SK-N-SH (cell line): Measurements from ENCODE around the gene PALM3.

Experiments
- CHD2 ChIP-seq: fragments of 150-350 bp; IDR thresholded peaks from 2 replicates; pipeline ENCODE4 v1.6.1; 2018; ENCODE audit warnings: low read length; ENCODE audit not compliant: partially characterized antibody
- EZH2phosphoT487 ChIP-seq: fragments of 200-600 bp; sonication (generic); IDR thresholded peaks from 2 replicates; pipeline ENCODE4 v1.6.1; 2017; ENCODE audit warnings: low read depth, mixed run types, mild to moderate bottlenecking, antibody characterized with exemption, moderate library complexity, borderline replicate concordance
- FOXM1 ChIP-seq: IDR thresholded peaks from 2 replicates; pipeline ENCODE4 v1.4.0; 2012; ENCODE audit warnings: low read depth, mild to moderate bottlenecking
- RAD21 ChIP-seq: IDR thresholded peaks from 2 replicates; pipeline ENCODE4 v1.6.1; 2012; ENCODE audit warnings: mild to moderate bottlenecking, low read length
- TF ChIP-seq, protein P1 (sequence below): fragments of 200-600 bp; sonication (generic); IDR thresholded peaks from 2 replicates; pipeline ENCODE4 v1.6.1; 2017; ENCODE audit warnings: antibody characterized with exemption, mild to moderate bottlenecking, moderate library complexity

- TF ChIP-seq EZH2phosphoT487 (no peak), FOXM1 (no peak), CHD2 (no peak), RAD21 (no peak)
- TF ChIP-seq, protein P1, sequence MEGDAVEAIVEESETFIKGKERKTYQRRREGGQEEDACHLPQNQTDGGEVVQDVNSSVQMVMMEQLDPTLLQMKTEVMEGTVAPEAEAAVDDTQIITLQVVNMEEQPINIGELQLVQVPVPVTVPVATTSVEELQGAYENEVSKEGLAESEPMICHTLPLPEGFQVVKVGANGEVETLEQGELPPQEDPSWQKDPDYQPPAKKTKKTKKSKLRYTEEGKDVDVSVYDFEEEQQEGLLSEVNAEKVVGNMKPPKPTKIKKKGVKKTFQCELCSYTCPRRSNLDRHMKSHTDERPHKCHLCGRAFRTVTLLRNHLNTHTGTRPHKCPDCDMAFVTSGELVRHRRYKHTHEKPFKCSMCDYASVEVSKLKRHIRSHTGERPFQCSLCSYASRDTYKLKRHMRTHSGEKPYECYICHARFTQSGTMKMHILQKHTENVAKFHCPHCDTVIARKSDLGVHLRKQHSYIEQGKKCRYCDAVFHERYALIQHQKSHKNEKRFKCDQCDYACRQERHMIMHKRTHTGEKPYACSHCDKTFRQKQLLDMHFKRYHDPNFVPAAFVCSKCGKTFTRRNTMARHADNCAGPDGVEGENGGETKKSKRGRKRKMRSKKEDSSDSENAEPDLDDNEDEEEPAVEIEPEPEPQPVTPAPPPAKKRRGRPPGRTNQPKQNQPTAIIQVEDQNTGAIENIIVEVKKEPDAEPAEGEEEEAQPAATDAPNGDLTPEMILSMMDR: no peak
Observed at GRCh38 chr19:14033946-14034345, 27.9 kb downstream of the PALM3 start.
